Neural cell (in vitro differentiated cells): ENCODE results near the gene PI4K2B.

Source experiments
- EP300 ChIP-seq: fragments of 450-650 bp; conservative IDR thresholded peaks from 2 replicates; pipeline ENCODE4 v1.6.1; 2014; ENCODE audit warnings: antibody characterized with exemption, mild to moderate bottlenecking, moderate library complexity; ENCODE audit not compliant: poor library complexity, severe bottlenecking
- EZH2 ChIP-seq: fragments of 200-600, 300-800 bp; shearing (Covaris generic), sonication (generic); IDR thresholded peaks from 2 replicates; pipeline ENCODE4 v1.6.1; 2014; ENCODE audit warnings: antibody characterized with exemption, low read length, borderline replicate concordance, mild to moderate bottlenecking; ENCODE audit not compliant: insufficient read depth, poor library complexity, severe bottlenecking
- MXI1 ChIP-seq: fragments of 450-650 bp; conservative IDR thresholded peaks from 2 replicates; pipeline ENCODE4 v1.6.1; 2014; ENCODE audit warnings: antibody characterized with exemption, mild to moderate bottlenecking; ENCODE audit not compliant: poor library complexity, severe bottlenecking
- POLR2AphosphoS5 ChIP-seq: IDR thresholded peaks from 2 replicates; pipeline ENCODE4 v1.6.1; 2012
- RAD21 ChIP-seq: fragments of 450-650 bp; conservative IDR thresholded peaks from 2 replicates; pipeline ENCODE4 v1.6.1; 2014; ENCODE audit warnings: antibody characterized with exemption, mild to moderate bottlenecking, moderate library complexity
- REST ChIP-seq: IDR thresholded peaks from 2 replicates; pipeline ENCODE4 v1.6.1; 2012; ENCODE audit warnings: borderline replicate concordance
- SMC3 ChIP-seq: fragments of 450-650 bp; conservative IDR thresholded peaks from 2 replicates; pipeline ENCODE4 v1.6.1; 2014; ENCODE audit warnings: antibody characterized with exemption, mild to moderate bottlenecking, moderate library complexity; ENCODE audit not compliant: poor library complexity
- TAF1 ChIP-seq: IDR thresholded peaks from 2 replicates; pipeline ENCODE4 v1.6.1; 2012; ENCODE audit warnings: low read depth
- TF ChIP-seq, protein P1 (sequence below): fragments of 450-650 bp; IDR thresholded peaks from 2 replicates; pipeline ENCODE4 v1.5.1; 2014; ENCODE audit warnings: antibody characterized with exemption, mild to moderate bottlenecking, moderate library complexity; ENCODE audit not compliant: poor library complexity, severe bottlenecking

GRCh38 chr4:25213347-25213979 is 20.4 kb upstream of the PI4K2B start:
- TF ChIP-seq RAD21: no peak
- no peak for TF ChIP-seq EP300
- TF ChIP-seq, protein P1, sequence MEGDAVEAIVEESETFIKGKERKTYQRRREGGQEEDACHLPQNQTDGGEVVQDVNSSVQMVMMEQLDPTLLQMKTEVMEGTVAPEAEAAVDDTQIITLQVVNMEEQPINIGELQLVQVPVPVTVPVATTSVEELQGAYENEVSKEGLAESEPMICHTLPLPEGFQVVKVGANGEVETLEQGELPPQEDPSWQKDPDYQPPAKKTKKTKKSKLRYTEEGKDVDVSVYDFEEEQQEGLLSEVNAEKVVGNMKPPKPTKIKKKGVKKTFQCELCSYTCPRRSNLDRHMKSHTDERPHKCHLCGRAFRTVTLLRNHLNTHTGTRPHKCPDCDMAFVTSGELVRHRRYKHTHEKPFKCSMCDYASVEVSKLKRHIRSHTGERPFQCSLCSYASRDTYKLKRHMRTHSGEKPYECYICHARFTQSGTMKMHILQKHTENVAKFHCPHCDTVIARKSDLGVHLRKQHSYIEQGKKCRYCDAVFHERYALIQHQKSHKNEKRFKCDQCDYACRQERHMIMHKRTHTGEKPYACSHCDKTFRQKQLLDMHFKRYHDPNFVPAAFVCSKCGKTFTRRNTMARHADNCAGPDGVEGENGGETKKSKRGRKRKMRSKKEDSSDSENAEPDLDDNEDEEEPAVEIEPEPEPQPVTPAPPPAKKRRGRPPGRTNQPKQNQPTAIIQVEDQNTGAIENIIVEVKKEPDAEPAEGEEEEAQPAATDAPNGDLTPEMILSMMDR: no peak
- TF ChIP-seq REST: no peak
- TF ChIP-seq TAF1: no peak
- TF ChIP-seq MXI1: no peak
- no peak for TF ChIP-seq SMC3
- TF ChIP-seq POLR2AphosphoS5: no peak
- TF ChIP-seq EZH2: no peak
